Measurements from ENCODE around the gene GP1BB. TPM values are rescaled to one million over a fixed set of nuclear protein-coding genes. Genes with fewer than 3 reads are reported as not detected.
"Not testable (repeated sequence)": the region's sequence is repeated elsewhere in the genome, so short reads cannot be mapped to it uniquely, and the experiment has no call there.

Gene GP1BB
- total RNA-seq, 4 donors from 2014 or later = 0.76 to 7.4 (median 6.4) TPM; not detected in 1

- Histone ChIP-seq H3K36me3 (no peaks in the 10 kb centered on the region), H3K27ac (no peak overlapping the region), H3K4me3 (no peak overlapping the region), H3K4me1 (no peaks in the 10 kb centered on the region), H3K9me3 (no peaks in the 10 kb centered on the region), H3K27me3 (no peaks in the 10 kb centered on the region)
- TF ChIP-seq POLR2A (IDR thresholded peaks at IDR 0.05) (no peak), CTCF (IDR thresholded peaks at IDR 0.05) (no peak)
- DNase-seq = no peak
- intact Hi-C loops (cut with DNase I; ENCODE audit: low total_unique reads) = no loop called here
These were observed 26.6 kb upstream of the GP1BB start for GRCh38 chr22:19696504-19697276.

- H3K27me3 ChIP-seq; intact Hi-C loops (cut with DNase I; ENCODE audit: low total_unique reads); H3K4me3 ChIP-seq; H3K4me1 ChIP-seq; H3K27ac ChIP-seq; H3K36me3 ChIP-seq; H3K9me3 ChIP-seq; DNase-seq: not testable (repeated sequence)
These were observed 25.5 kb upstream of the GP1BB start for GRCh38 chr22:19697871-19698270.

GRCh38 chr22:19700790-19701419 lies 22.4 kb upstream of the GP1BB start:
- no peaks in the 10 kb centered on the region for H3K9me3 ChIP-seq
- TF ChIP-seq POLR2A (IDR thresholded peaks at IDR 0.05) = no peak
- TF ChIP-seq CTCF (IDR thresholded peaks at IDR 0.05) = no peak
- DNase-seq = no peak
- intact Hi-C loops (cut with DNase I; ENCODE audit: low total_unique reads) = no loop called here
- no peaks in the 10 kb centered on the region for H3K27me3 ChIP-seq
- no peaks in the 10 kb centered on the region for H3K4me1 ChIP-seq
- H3K27ac ChIP-seq = no peak overlapping the region
- no peak overlapping the region for H3K4me3 ChIP-seq
- no peaks in the 10 kb centered on the region for H3K36me3 ChIP-seq

- TF ChIP-seq POLR2A (IDR thresholded peaks at IDR 0.05) (no peak), CTCF (IDR thresholded peaks at IDR 0.05) (no peak)
- Histone ChIP-seq H3K27me3 (no peaks in the 10 kb centered on the region), H3K36me3 (no peaks in the 10 kb centered on the region), H3K4me3 (no peak overlapping the region), H3K27ac (no peak overlapping the region), H3K9me3 (no peaks in the 10 kb centered on the region), H3K4me1 (no peaks in the 10 kb centered on the region)
- no peak for DNase-seq
- intact Hi-C loops (cut with DNase I; ENCODE audit: low total_unique reads) = no loop called here
These were observed 21.8 kb upstream of the GP1BB start for GRCh38 chr22:19701420-19702145.

- H3K27ac ChIP-seq = no peak overlapping the region
- intact Hi-C loops (cut with DNase I; ENCODE audit: low total_unique reads) = no loop called here
- no peak overlapping the region for H3K4me3 ChIP-seq
- no peaks in the 10 kb centered on the region for H3K36me3 ChIP-seq
- no peaks in the 10 kb centered on the region for H3K9me3 ChIP-seq
- H3K4me1 ChIP-seq = peaks cover 0 to 4% of the 10 kb centered on the region in 2 donors
- no peaks in the 10 kb centered on the region for H3K27me3 ChIP-seq
- TF ChIP-seq POLR2A (IDR thresholded peaks at IDR 0.05) = no peak
- no peak for DNase-seq
These were observed 19.5 kb upstream of the GP1BB start for GRCh38 chr22:19703869-19704268.
